HEK293T (cell line): ENCODE measurements around the gene GRID1.
"Not testable (repeated sequence)": the region's sequence is repeated elsewhere in the genome, so short reads cannot be mapped to it uniquely, and the experiment has no call there.

Experiments
- CTCF ChIA-PET: fragments of 350-600 bp; formaldehyde crosslinking; extraction: SDS; loops from one replicate; lab custom pipeline; 2021; ENCODE audit warnings: antibody characterized with exemption, inconsistent platforms; lab: Yijun Ruan, JAX
- POLR2A ChIA-PET: fragments of 350-600 bp; formaldehyde crosslinking; extraction: SDS; loops from one replicate; lab custom pipeline; 2020; ENCODE audit warnings: antibody characterized with exemption, inconsistent platforms; lab: Yijun Ruan, JAX
- DNase-seq: peaks from one replicate; pipeline ENCODE4 v3.0.0; 2012; ENCODE audit warnings: mixed read lengths; ENCODE audit errors: extremely low spot score
- ARNT ChIP-seq: fragments of 450-650 bp; IDR thresholded peaks from 2 replicates; pipeline ENCODE4 v1.6.1; 2017; ENCODE audit warnings: mild to moderate bottlenecking
- BHLHE40 ChIP-seq: fragments of 450-650 bp; IDR thresholded peaks from 2 replicates; pipeline ENCODE4 v1.6.1; 2016; ENCODE audit warnings: mild to moderate bottlenecking, moderate library complexity, borderline replicate concordance
- CTBP1 ChIP-seq: fragments of 450-650 bp; IDR thresholded peaks from 2 replicates; pipeline ENCODE4 v1.6.1; 2016; ENCODE audit warnings: borderline replicate concordance
- ELF4 ChIP-seq: fragments of 450-650 bp; IDR thresholded peaks from 2 replicates; pipeline ENCODE4 v1.6.1; 2017; ENCODE audit warnings: antibody characterized with exemption
- FOXA1 ChIP-seq: fragments of 450-650 bp; IDR thresholded peaks from 2 replicates; pipeline ENCODE4 v1.6.1; 2016; ENCODE audit warnings: mild to moderate bottlenecking
- FOXK2 ChIP-seq: fragments of 450-650 bp; IDR thresholded peaks from 2 replicates; pipeline ENCODE4 v1.6.1; 2016; ENCODE audit warnings: mild to moderate bottlenecking
- FOXM1 ChIP-seq: fragments of 450-650 bp; IDR thresholded peaks from 2 replicates; pipeline ENCODE4 v1.6.1; 2017; ENCODE audit warnings: mild to moderate bottlenecking, borderline replicate concordance
- HDGF ChIP-seq: fragments of 450-650 bp; IDR thresholded peaks from 2 replicates; pipeline ENCODE4 v1.6.1; 2017; ENCODE audit warnings: antibody characterized with exemption, borderline replicate concordance
- L3MBTL2 ChIP-seq: fragments of 450-650 bp; conservative IDR thresholded peaks from 2 replicates; pipeline ENCODE4 v1.6.1; 2016; ENCODE audit warnings: mild to moderate bottlenecking
- LEF1 ChIP-seq: fragments of 450-650 bp; IDR thresholded peaks from 2 replicates; pipeline ENCODE4 v1.6.1; 2017; ENCODE audit warnings: mild to moderate bottlenecking, borderline replicate concordance
- NFRKB ChIP-seq: fragments of 450-650 bp; IDR thresholded peaks from 2 replicates; pipeline ENCODE4 v1.6.1; 2016; ENCODE audit warnings: mild to moderate bottlenecking, moderate library complexity
- PKNOX1 ChIP-seq: fragments of 450-650 bp; IDR thresholded peaks from 2 replicates; pipeline ENCODE4 v1.6.1; 2016
- SP1 ChIP-seq: fragments of 450-650 bp; IDR thresholded peaks from 2 replicates; pipeline ENCODE4 v1.6.1; 2017
- SUZ12 ChIP-seq: fragments of 450-650 bp; IDR thresholded peaks from 2 replicates; pipeline ENCODE4 v1.6.1; 2016; ENCODE audit warnings: mild to moderate bottlenecking
- TARDBP ChIP-seq: fragments of 450-650 bp; IDR thresholded peaks from 2 replicates; pipeline ENCODE4 v1.6.1; 2016
- ZNF384 ChIP-seq: fragments of 450-650 bp; IDR thresholded peaks from 2 replicates; pipeline ENCODE4 v1.6.1; 2016

GRID1 gene

GRCh38 chr10:86393362-86393761 is 26.8 kb upstream of the GRID1 start:
- ChIA-PET POLR2A (no interaction called here), CTCF (no interaction called here)
- no peak for DNase-seq
- TF ChIP-seq SUZ12 (no peak), FOXM1 (no peak), SP1 (no peak), TARDBP (no peak), NFRKB (no peak)

- CTCF ChIA-PET, result no interaction called here
- TF ChIP-seq TARDBP (no peak), FOXA1 (no peak), ZNF384 (no peak), BHLHE40 (no peak), ARNT (no peak), NFRKB (no peak), SUZ12 (no peak), FOXM1 (no peak), CTBP1 (no peak), SP1 (no peak), PKNOX1 (no peak), HDGF (no peak), FOXK2 (no peak), L3MBTL2 (no peak), LEF1 (no peak), ELF4 (no peak)
- POLR2A ChIA-PET, result no interaction called here
- no peak for DNase-seq
These were observed 26.1 kb upstream of the GRID1 start for GRCh38 chr10:86392723-86393094.

- TF ChIP-seq FOXK2 (no peak), CTBP1 (no peak)
- ChIA-PET CTCF (no interaction called here), POLR2A (interaction anchor here (1.4 kb wide), 1 partner anchor 8 kb away, joined by 3 read pairs; no protein-coding TSS in a partner anchor)
- DNase-seq, result no peak
These were observed 25.6 kb upstream of the GRID1 start for GRCh38 chr10:86391986-86392722.

GRCh38 chr10:86391236-86391840 is 24.7 kb upstream of the GRID1 start:
- ChIA-PET POLR2A (interaction anchor here (1.4 kb wide), 1 partner anchor 8 kb away, joined by 3 read pairs; no protein-coding TSS in a partner anchor), CTCF (no interaction called here)
- no peak for DNase-seq
- TF ChIP-seq FOXK2, result no peak
- TF ChIP-seq NFRKB, result no peak
- no peak for TF ChIP-seq SP1
- no peak for TF ChIP-seq BHLHE40
- TF ChIP-seq FOXM1, result no peak
- TF ChIP-seq CTBP1, result no peak
- TF ChIP-seq ZNF384, result no peak
- TF ChIP-seq PKNOX1, result no peak
- TF ChIP-seq ARNT, result no peak
- no peak for TF ChIP-seq SUZ12
- no peak for TF ChIP-seq LEF1
- TF ChIP-seq FOXA1, result no peak
- TF ChIP-seq HDGF, result no peak
- TF ChIP-seq ELF4, result no peak
- TF ChIP-seq TARDBP, result no peak
- TF ChIP-seq L3MBTL2, result no peak

- TF ChIP-seq FOXK2 (no peak), LEF1 (no peak), L3MBTL2 (no peak), NFRKB (no peak), ELF4 (no peak), SP1 (no peak), FOXM1 (no peak), CTBP1 (no peak), HDGF (no peak), ARNT (no peak), PKNOX1 (no peak), FOXA1 (no peak), SUZ12 (no peak), TARDBP (no peak)
- ChIA-PET POLR2A (interaction anchor here (1.4 kb wide), 1 partner anchor 9 kb away, joined by 3 read pairs; no protein-coding TSS in a partner anchor), CTCF (interaction anchor here (0.6 kb wide), 1 partner anchor 303 kb away, joined by 7 read pairs; no protein-coding TSS in a partner anchor)
- no peak for DNase-seq
These were observed 23.9 kb upstream of the GRID1 start for GRCh38 chr10:86390337-86391120.

GRCh38 chr10:86389441-86390193 is 23.0 kb upstream of the GRID1 start:
- ChIA-PET POLR2A (no interaction called here), CTCF (no interaction called here)
- no peak for DNase-seq
- TF ChIP-seq SUZ12 (no peak), CTBP1 (no peak), LEF1 (no peak), FOXA1 (no peak), ELF4 (no peak), ARNT (no peak), PKNOX1 (no peak), NFRKB (no peak), SP1 (no peak), BHLHE40 (no peak), FOXK2 (no peak), TARDBP (no peak), FOXM1 (no peak), L3MBTL2 (no peak), HDGF (no peak), ZNF384 (no peak)

- CTCF ChIA-PET, result not testable (repeated sequence)
These were observed 22.5 kb upstream of the GRID1 start for GRCh38 chr10:86389109-86389440.

More at GRCh38 chr10:86389109-86389440, 22.5 kb upstream of the GRID1 start:
- POLR2A ChIA-PET, DNase-seq: not testable (repeated sequence)
